Activated naive CD8-positive, alpha-beta T cell treated with anti-CD3 and anti-CD28 coated beads for 36 hours (primary cell): ENCODE measurements around the gene TRAF3IP3. TPM values are rescaled to one million over a fixed set of nuclear protein-coding genes. Genes with fewer than 3 reads are reported as not detected.

Source experiments
- DNase-seq: peaks from one replicate; pipeline ENCODE4 v3.0.0; 2021
- H3K27ac Mint-ChIP-seq: one replicate; pipeline ENCODE4 v1.8.0; 2022; ENCODE audit warnings: mild to moderate bottlenecking, moderate library complexity, mixed read lengths
- H3K27me3 Mint-ChIP-seq: one replicate; pipeline ENCODE4 v1.8.0; 2022; ENCODE audit warnings: mild to moderate bottlenecking, mixed read lengths
- H3K36me3 Mint-ChIP-seq: one replicate; pipeline ENCODE4 v1.8.0; 2021; ENCODE audit warnings: mild to moderate bottlenecking, mixed read lengths
- H3K4me1 Mint-ChIP-seq: one replicate; pipeline ENCODE4 v1.8.0; 2021; ENCODE audit warnings: mixed read lengths
- H3K4me3 Mint-ChIP-seq: one replicate; pipeline ENCODE4 v1.8.0; 2022; ENCODE audit warnings: mild to moderate bottlenecking, moderate library complexity, mixed read lengths
- H3K9me3 Mint-ChIP-seq: one replicate; pipeline ENCODE4 v1.8.0; 2022; ENCODE audit warnings: mixed read lengths
- total RNA-seq, 2 experiments: library from RNA; stranded (reverse); gene quantifications; one replicate each; pipeline ENCODE4 v1.2.3, GENCODE V29; 2021

The TRAF3IP3 gene
- total RNA-seq, 2 experiments from 2014 or later = 194 to 204 TPM

DNA sequence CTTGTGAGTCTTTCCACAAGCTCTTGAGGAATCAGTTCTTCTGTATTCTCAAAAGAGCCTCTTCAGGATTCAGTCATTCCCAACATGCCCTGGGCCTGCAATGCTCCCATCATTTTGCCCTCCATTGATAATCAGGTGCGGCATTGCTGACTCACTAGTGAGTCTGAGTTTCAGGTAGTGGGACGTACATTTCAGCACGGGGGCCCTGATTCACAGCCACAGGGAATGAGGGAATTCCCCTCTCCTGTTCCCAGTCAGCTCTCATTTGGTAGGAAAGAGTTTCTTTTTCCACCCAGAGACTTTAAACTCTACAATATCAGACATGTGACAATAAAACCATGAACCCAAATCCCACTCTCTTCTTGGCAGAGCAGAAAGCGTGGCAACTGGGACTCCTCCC lies 53.8 kb downstream of the TRAF3IP3 start:
- no peak overlapping the region for H3K4me3 Mint-ChIP-seq
- no peaks in the 10 kb centered on the region for H3K27me3 Mint-ChIP-seq
- peaks cover 20% of the 10 kb centered on the region for H3K4me1 Mint-ChIP-seq
- no peaks in the 10 kb centered on the region for H3K9me3 Mint-ChIP-seq
- no peaks in the 10 kb centered on the region for H3K36me3 Mint-ChIP-seq
- DNase-seq = no peak
- H3K27ac Mint-ChIP-seq = no peak overlapping the region

DNA sequence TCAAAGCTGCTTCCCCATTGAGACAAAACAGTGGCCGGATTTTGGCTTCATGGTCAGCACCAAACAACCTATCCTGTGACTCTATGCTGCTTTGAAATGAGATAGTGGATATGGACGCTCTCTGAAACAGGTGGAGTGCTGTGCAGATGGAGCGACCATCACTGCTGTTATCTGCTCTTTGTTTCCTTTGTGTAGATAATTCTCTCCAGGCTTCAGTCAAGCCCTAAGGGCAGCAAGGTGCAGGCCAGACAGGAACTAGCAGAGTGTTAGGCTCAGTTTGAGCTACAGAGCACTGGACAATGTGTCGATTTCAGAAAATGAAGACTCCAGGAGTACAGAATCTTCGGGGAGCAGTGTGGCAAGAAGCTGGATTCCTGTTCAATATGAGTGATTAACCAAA lies 54.9 kb downstream of the TRAF3IP3 start:
- Mint-ChIP-seq H3K27me3 (no peaks in the 10 kb centered on the region), H3K4me3 (no peak overlapping the region), H3K27ac (no peak overlapping the region), H3K4me1 (peaks cover 19% of the 10 kb centered on the region), H3K9me3 (no peaks in the 10 kb centered on the region), H3K36me3 (no peaks in the 10 kb centered on the region)
- DNase-seq = no peak

DNA sequence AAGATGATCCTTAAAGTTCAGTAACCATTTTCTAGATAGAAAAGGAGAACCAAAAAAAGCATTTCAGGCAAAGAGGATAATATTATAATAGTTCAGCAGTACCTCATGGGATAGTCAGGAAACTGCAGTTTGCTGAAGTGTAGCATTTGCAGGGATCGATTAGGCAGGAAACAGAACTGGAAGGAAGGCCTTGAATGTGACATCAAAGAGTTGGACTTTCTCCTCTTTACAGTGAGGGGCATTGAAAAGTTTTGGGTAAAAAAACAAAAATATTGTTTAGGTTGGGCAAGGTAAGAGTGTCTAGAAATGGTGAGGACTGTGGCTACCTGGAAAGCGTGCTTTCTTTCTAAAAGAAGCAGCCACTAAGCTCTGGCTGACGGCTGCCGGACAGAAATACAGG lies 58.0 kb downstream of the TRAF3IP3 start:
- peaks cover 6% of the 10 kb centered on the region for H3K27me3 Mint-ChIP-seq
- no peaks in the 10 kb centered on the region for H3K36me3 Mint-ChIP-seq
- no peak overlapping the region for H3K27ac Mint-ChIP-seq
- H3K4me1 Mint-ChIP-seq = peaks cover 12% of the 10 kb centered on the region
- no peak overlapping the region for H3K4me3 Mint-ChIP-seq
- DNase-seq = no peak
- no peaks in the 10 kb centered on the region for H3K9me3 Mint-ChIP-seq

DNA sequence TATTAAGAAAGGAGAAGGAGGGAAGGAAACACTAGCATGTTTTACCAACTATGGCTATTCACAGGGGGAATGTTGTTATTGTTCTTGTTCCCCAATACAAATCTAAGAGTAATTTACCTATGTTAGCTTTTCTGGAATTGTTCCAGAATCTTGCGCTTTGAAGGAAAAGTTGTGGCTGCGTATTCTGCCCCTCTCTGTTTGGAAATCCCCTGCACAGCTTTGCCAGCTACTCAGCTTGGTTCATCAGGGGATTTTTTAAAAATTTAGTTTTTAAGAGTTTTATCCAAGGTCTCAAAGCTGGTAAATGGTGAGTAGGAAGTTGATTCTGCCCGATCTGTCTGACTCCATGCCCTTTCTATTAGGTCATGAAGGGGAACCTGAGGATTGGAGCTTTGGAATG lies 59.6 kb downstream of the TRAF3IP3 start:
- DNase-seq = no peak
- peaks cover 12% of the 10 kb centered on the region for H3K4me1 Mint-ChIP-seq
- no peak overlapping the region for H3K4me3 Mint-ChIP-seq
- H3K27ac Mint-ChIP-seq = peak overlapping the region; percentile 77
- no peaks in the 10 kb centered on the region for H3K36me3 Mint-ChIP-seq
- peaks cover 12% of the 10 kb centered on the region for H3K27me3 Mint-ChIP-seq
- no peaks in the 10 kb centered on the region for H3K9me3 Mint-ChIP-seq

DNA sequence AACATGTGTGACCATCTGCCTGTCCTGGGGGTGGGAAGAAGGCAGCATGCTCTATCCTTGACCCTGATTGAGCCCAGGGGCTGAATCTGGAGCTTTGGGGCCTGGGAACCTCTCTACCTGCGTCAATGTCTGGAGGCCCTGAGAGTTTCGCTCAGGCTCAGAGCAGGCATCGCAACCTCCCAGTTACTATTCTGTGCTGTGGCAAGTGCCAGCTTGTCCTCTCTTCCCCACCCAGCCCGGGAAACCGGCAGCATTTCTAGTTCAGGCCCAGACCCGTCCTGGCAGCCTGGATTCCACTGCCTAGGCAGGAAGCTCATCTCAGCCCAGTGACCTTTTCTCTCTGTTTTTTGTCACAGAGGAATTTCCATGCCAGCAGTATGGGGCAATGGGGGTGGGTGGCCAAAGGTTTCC lies 60.1 kb downstream of the TRAF3IP3 start:
- H3K27ac Mint-ChIP-seq = peak overlapping the region; percentile 77
- peak overlapping the region; percentile 47 for H3K4me3 Mint-ChIP-seq
- H3K27me3 Mint-ChIP-seq = peaks cover 12% of the 10 kb centered on the region
- DNase-seq = no peak
- no peaks in the 10 kb centered on the region for H3K36me3 Mint-ChIP-seq
- H3K9me3 Mint-ChIP-seq = no peaks in the 10 kb centered on the region
- peaks cover 12% of the 10 kb centered on the region for H3K4me1 Mint-ChIP-seq

DNA sequence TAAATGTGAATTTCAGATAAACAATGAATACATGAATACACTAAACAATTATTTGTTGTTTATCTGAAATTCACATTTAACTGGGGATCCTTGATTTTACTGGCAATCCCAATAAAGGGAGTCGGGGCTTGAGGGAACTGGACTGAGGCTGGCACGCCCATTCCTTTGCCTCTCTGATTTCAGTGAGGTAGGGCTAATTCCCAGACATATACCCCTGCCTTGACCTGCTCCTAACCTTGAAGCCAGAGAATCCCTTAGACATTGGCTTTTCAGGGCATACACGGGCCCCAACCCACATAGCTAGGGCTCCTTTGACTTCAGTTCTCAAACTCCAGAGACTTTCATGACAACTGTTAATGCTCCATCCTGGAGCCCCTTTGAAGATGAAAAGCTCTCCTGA lies 61.1 kb downstream of the TRAF3IP3 start:
- no peak for DNase-seq
- H3K4me3 Mint-ChIP-seq = no peak overlapping the region
- H3K27ac Mint-ChIP-seq = no peak overlapping the region
- no peaks in the 10 kb centered on the region for H3K9me3 Mint-ChIP-seq
- H3K27me3 Mint-ChIP-seq = peaks cover 19% of the 10 kb centered on the region
- H3K36me3 Mint-ChIP-seq = no peaks in the 10 kb centered on the region
- peaks cover 12% of the 10 kb centered on the region for H3K4me1 Mint-ChIP-seq

DNA sequence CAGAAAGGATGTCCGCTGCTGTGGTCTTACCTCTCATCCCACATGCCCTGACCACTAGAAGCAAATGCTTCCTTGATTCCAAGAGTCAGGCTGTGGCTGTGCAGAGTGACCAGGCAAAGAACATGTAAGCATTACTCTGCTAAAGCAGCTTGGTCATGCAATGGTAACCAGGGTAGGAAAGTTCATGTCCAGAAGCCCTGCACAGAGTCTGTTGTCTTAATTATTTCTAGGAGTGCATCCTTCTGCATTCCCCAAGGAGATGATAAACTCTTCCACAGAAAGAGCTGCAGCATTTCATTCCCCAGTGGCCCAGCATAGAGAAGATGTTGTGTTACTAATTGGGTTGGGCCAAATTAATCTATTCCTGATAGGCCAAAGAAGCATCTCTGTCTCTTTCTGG lies 61.8 kb downstream of the TRAF3IP3 start:
- no peak for DNase-seq
- H3K4me3 Mint-ChIP-seq = no peak overlapping the region
- H3K27ac Mint-ChIP-seq = no peak overlapping the region
- H3K27me3 Mint-ChIP-seq = peaks cover 23% of the 10 kb centered on the region
- peaks cover 14% of the 10 kb centered on the region for H3K4me1 Mint-ChIP-seq
- H3K36me3 Mint-ChIP-seq = no peaks in the 10 kb centered on the region
- H3K9me3 Mint-ChIP-seq = no peaks in the 10 kb centered on the region

DNA sequence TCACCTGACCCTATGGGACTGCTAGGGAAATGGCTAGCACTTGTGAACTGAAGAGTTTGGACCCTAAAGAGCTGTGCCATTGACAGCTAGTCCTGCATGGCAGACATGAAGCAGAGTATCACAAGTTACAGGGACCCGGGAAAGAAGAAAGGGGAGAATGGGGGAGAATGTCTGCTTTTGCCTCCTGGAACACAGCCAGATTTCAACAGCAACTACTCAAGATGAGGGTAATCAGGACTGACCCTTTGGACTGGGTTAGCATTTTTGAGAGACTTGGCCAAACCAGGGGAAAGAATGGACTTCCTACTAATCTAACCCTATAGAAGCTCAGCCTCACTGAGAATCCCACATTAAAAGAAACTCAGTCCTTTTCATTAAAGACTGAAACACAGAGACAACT lies 63.2 kb downstream of the TRAF3IP3 start:
- Mint-ChIP-seq H3K4me1 (peaks cover 21% of the 10 kb centered on the region), H3K27me3 (peaks cover 27% of the 10 kb centered on the region), H3K4me3 (no peak overlapping the region), H3K36me3 (no peaks in the 10 kb centered on the region), H3K27ac (no peak overlapping the region), H3K9me3 (no peaks in the 10 kb centered on the region)
- DNase-seq = no peak

DNA sequence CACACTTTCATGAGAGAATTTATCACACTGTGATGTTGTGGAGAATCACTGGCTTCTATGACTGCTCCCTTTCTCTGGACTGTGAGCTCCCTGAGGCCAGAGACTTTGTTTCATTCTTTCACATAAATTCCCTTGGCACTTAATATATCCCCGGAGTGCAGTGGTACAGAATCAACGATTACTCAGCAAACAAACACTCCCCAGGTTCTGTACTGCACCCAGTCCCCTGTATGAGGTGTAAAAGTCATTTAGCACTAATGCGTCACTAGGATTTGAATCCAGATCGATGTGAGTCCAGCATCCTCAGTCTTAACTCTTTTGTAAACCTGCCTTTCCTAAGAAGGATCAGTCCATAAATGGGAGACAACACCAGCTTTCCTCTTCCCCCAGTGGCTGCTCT lies 65.1 kb downstream of the TRAF3IP3 start:
- peaks cover 14% of the 10 kb centered on the region for H3K4me1 Mint-ChIP-seq
- H3K9me3 Mint-ChIP-seq = no peaks in the 10 kb centered on the region
- DNase-seq = no peak
- H3K27me3 Mint-ChIP-seq = peaks cover 27% of the 10 kb centered on the region
- H3K4me3 Mint-ChIP-seq = no peak overlapping the region
- no peaks in the 10 kb centered on the region for H3K36me3 Mint-ChIP-seq
- H3K27ac Mint-ChIP-seq = no peak overlapping the region

DNA sequence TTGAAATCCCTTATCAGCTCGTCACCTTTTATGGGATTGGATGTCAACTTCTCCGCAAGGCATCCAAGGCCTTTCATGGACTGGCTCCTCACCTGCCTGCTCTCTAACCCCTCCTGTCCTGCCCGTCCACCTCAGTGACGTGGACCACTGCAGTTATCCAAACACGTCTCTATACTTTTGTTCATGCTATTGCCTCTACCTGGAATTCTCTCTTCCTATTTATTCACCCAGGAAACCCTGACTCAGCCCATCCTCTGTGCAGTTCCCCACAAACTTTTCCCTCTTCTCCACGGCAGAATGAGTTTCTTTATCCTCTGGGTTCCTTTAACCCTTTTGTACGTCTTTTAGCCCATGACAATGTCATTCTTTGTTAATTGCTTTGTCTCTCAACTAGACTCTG lies 66.9 kb downstream of the TRAF3IP3 start:
- Mint-ChIP-seq H3K9me3 (no peaks in the 10 kb centered on the region), H3K4me3 (no peak overlapping the region), H3K27ac (peak overlapping the region; percentile 32), H3K4me1 (peaks cover 24% of the 10 kb centered on the region), H3K27me3 (peaks cover 26% of the 10 kb centered on the region), H3K36me3 (peaks cover 3% of the 10 kb centered on the region)
- DNase-seq = no peak

DNA sequence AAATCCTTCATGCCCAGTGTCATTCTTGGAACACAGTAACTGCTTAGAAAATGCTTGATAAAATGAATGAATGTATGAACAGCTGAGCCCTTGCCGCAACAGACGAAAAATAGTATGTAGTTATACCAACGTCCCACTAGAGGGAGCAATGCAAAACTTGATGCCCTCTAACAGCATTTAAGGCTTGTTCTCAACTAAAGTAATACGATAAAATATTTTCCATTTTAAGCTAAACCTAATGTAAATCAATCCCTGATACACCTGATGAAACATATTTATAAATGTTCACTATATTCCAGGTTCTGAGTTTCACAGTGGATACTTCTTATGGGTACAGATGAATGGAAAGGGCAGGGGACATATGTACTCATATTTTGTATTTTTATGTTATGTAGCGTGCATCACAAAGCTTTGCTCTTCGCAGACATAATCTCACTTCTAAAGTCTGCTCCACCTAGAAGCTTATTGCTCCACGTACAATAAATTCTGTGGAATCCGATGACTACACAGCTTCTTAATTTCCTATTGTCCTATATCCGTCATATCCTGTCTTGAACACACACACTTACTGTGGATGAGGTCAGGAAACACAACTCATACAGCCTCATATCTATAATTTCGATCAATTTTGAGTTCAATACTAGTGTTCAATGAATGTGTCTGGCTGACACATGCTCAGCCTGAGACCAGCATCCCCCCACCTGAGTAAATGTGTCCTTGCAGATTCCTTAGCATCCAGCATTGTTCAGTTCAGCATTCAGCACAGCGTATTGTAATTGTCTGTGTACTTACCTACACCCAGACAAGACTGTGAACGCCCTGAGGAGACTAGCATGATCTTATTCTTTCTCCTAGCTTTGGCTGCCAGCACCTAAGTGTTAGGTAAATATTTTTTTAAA lies 67.5 kb downstream of the TRAF3IP3 start:
- Mint-ChIP-seq H3K4me1 (peaks cover 24% of the 10 kb centered on the region), H3K27me3 (peaks cover 21% of the 10 kb centered on the region)

DNA sequence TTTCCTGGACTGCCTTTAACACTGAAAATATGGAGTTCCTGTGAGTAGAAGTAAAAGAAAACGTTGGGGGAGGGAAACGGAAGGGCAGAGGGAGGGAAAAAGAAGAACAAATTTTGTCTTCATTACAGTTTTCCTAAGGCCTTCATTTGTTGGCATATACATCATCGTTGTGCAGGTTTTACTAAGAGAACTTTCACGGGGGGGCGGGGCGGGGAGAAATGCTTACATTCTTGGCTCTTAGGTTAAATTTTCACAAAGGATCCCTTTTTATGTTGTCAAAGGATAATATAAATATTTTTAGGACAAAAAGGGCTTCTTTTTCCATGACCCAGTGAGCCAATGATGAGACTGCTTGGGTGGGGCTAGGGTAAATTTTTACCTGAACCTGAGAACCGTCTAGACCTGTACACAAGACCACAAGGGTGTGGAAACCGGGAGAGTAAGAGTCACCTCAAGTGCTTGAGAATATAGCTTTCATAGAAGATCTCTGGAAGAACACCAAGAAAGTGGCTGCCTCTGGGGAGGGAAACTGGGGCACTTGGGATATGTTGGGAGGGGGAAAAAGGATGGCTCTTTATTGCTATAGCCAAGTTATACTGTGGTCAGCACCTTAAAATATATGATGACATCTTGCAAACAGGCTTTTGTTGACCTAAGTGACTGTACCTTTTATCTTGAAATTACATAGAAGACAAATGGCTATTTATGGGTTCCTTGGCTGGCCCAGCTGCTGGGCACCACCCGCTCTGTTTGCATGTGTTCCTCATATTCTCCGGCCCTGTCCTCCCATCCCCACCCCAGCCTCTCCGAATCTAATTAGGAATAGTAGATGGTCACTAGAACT lies 70.0 kb downstream of the TRAF3IP3 start:
- Mint-ChIP-seq H3K27ac (peak overlapping the region; percentile 43), H3K27me3 (peaks cover 15% of the 10 kb centered on the region), H3K36me3 (peaks cover 21% of the 10 kb centered on the region), H3K4me3 (no peak overlapping the region), H3K9me3 (no peaks in the 10 kb centered on the region), H3K4me1 (peaks cover 42% of the 10 kb centered on the region)
- no peak for DNase-seq

More for the DNA sequence above, 67.5 kb downstream of the TRAF3IP3 start:
- Mint-ChIP-seq H3K9me3 (no peaks in the 10 kb centered on the region), H3K36me3 (peaks cover 8% of the 10 kb centered on the region), H3K27ac (peak overlapping the region; percentile 32), H3K4me3 (no peak overlapping the region)
- no peak for DNase-seq

DNA sequence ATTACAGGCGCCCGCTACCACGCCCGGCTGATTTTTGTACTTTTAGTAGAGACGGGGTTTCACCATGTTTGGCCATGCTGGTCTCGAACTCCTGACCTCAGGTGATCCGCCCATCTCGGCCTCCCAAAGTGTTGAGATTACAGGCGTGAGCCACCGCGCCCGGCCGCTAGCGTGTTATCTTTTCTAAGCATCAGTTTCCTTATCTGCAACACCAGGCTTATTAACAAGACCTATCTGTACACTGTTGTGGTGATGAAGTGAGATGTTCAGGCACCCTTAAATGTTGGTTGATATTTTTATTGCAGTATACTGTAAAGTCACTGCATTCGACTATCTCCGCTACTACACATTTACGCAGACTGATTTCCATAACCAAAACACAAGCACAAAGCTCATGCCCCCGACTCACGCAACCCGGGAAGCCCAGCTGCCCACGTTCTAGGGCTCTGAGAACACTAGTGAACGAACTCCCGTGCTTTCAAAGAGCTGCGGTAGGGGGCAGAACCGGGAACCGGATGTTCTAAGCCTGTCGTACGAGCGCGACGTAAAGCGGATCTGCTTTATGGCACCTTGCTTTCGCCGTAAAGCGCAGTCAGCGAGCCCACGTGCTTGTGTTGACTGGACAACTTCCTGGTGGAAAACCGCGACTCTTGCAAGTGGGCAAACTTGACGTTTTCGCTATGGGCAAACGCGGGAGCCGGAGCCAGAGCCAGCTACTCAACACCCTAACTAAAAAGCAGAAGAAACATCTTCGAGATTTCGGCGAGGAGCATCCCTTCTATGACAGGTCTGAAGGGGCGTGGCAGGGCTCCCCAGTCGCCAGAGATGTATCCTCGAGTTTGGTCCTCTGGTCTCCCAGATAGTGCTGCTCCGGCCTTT lies 71.8 kb downstream of the TRAF3IP3 start, which contains the start of gene UTP25:
Gene UTP25, plus strand, starts transcription at position 589 of the 879 bp plus-strand sequence. Its CDS starts 92 bp downstream, at position 681.
- peaks cover 25% of the 10 kb centered on the region for H3K36me3 Mint-ChIP-seq
- no peaks in the 10 kb centered on the region for H3K9me3 Mint-ChIP-seq
- peak within 1 kb of the TSS; percentile 93 for H3K4me3 Mint-ChIP-seq
- H3K27ac Mint-ChIP-seq = peak within 1 kb of the TSS; percentile 87
- peaks cover 4% of the 10 kb centered on the region for H3K27me3 Mint-ChIP-seq
- DNase-seq = peak; percentile 90
- H3K4me1 Mint-ChIP-seq = peaks cover 45% of the 10 kb centered on the region

DNA sequence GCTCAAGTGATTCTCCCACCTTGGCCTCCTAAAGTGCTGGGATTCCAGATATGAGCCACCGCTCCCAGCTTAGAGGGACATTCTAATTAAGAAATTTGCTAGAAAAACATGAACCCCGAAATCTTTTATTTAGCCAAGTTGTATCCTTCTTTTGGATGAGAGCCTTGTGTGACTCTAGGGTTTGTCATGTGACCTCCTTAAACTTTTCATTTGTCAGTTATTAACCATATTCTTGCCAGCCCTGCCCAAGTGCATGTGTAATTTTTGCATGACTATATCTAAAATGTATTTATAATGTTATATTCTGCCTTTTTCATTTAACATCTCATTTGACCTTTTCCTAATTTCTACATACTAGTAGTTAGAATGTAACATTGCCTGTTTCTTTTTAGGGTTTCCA lies 73.9 kb downstream of the TRAF3IP3 start:
- no peak overlapping the region for H3K27ac Mint-ChIP-seq
- H3K36me3 Mint-ChIP-seq = peaks cover 43% of the 10 kb centered on the region
- peak overlapping the region; percentile 93 for H3K4me3 Mint-ChIP-seq
- H3K4me1 Mint-ChIP-seq = peaks cover 44% of the 10 kb centered on the region
- H3K9me3 Mint-ChIP-seq = no peaks in the 10 kb centered on the region
- no peak for DNase-seq
- H3K27me3 Mint-ChIP-seq = no peaks in the 10 kb centered on the region
